Measurements from ENCODE around the gene FOXP1.
"Not testable (repeated sequence)": the region's sequence is repeated elsewhere in the genome, so short reads cannot be mapped to it uniquely, and the experiment has no call there.

Gene FOXP1

DNA sequence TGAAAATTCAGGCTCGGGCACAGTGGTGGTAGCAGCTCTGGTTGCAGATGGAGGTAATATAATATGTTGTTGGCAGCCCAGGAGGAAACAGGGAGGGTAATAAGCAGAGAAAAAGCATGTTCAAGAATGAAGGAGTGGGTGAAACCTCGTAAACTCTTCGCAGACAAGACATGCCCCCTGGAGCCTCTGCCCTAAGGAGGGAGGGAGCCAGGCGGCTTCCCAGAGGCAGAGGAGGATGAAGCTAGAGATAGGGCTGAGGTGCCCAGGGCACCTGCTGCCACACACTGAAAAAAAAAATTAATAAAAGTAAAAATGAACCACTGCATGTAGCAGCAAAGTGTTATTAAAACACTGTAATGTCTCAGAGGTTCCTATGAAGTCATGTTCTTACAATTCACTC is 137.3 kb downstream of the FOXP1 start:
- DNase-seq: no peak

- no peak for DNase-seq
Measured at GRCh38 chr3:71444861-71445259, 138.7 kb downstream of the FOXP1 start.

GRCh38 chr3:71444028-71444860 is 139.3 kb downstream of the FOXP1 start:
- peak; percentile 66 for DNase-seq

DNA sequence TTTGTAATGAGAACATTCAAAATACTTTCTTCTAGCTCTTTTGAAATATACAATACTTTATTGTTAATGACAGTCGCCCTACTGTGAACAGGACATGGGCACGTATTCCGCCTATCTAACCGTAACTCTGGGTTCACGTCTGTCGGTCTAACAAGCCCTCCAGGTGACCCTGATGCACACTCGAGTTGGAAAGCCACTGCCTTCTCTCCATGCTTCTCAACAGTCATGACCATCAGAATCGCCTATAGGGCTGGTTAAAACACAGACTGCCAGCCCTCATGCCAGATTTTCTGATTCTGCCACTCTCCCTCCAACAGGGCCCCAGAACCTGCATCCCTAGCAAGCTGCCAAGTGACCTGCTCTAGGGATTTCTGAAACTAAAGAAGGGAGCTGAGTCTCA is 140.2 kb downstream of the FOXP1 start:
- DNase-seq: no peak

GRCh38 chr3:71442652-71443042 is 140.9 kb downstream of the FOXP1 start:
- no peak for DNase-seq

DNA sequence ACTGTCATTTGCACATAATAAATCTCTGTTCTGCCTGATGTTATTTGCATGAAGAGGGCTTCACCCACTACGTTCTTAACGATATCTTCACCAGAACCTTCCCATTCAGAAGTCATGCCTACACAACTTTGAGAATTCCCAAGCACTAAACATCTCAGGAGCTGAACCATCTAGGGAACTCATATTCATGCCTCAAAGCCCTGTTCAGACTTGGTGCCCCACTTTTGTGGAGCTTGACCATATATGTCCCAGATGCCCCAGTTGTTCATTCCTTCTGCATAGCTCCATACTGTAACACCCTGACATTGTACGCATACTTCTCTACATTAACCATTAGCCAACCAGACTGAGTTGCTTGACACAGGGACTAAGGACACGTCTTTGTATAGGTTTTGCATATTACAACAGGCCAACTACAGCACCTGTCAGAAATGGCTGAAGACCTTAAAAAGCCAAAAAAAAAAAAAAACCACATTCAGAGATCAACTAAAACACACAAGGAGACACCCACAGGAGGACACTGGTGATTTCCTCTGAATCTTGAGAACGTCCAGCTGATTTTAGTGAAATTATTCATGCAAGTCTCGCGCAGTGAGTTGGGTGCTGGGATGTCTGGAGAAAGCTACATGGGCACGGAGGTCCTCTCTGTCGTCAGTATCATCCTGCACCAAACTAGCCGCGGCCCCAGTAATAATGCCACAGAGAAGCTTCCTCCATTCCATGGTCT is 141.4 kb downstream of the FOXP1 start:
- no peak for DNase-seq

DNA sequence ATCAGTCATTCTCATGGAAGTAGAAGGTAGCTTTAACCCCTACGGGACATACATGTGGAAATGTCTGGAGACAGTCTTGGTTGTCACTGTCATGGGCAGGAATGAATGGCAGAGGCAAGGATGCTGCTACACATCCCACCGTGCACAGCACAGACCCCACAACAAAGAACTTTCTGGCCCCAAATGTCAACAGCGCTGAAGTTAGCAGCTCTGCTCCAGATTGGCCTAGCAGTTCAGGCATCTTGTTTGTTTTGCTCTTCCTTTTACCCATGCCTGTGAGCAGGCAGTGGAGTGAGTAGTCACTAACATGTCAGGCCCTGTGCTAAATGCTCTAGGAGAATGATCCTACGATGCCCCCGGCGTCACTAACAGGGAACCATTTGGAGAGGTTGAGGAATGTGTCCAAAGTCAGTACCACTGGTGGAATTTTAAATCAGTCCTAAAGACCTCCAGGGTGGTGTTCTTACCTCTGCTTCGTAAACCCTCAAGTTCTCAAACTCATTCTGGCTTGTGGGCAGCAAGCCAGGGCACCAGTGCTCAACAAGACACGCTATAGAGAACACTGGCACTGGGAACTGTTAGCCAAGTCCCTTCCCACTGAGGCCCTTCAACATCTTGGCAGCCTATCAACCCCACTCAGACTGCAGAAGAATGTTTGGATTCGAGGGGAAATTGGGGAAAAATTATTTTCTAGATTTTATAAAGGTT is 142.2 kb downstream of the FOXP1 start:
- no peak for DNase-seq

GRCh38 chr3:71438904-71439303 is 144.6 kb downstream of the FOXP1 start:
- DNase-seq: no peak

- no peak for DNase-seq
Measured at GRCh38 chr3:71438071-71438685, 145.3 kb downstream of the FOXP1 start.

DNA sequence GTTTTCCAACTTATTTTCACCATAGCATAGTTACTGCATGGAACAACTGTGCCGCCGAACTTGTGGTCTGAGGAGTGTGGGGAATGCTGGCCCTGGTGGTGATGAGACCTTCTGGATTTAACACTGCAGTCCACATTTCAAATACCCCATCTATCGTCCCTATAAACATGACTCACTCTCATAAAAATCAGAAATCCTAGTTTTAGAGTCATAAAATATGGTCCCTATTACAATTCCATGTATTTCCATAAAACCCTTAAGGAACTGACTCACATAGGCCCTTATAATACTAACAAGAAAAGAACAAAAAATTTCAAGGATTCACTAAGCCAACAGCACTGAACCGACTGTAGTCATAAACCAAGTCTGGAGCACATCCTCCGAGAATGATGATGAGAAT is 147.2 kb downstream of the FOXP1 start:
- peak; percentile 91 for DNase-seq

- not testable (repeated sequence) for DNase-seq
Measured at GRCh38 chr3:71435836-71436235, 147.7 kb downstream of the FOXP1 start.

DNA sequence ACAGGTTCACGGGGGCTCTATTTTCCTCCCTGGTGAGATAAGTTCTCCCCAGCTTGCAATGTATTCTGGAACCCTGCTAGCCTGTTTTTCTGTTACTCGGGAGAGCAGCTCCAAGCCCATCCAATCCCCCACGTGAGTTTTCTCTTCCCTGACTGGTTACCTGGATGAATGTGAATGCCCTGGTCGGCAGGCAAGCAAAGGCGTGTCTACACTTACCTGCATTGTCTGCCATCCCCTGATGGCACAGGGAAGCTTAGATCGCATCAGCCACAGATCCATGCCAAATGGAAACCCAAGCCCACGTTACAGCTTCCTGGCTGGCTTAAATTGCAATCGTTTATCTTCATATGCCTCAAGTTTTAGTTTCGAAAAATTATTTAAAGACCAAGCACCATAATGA is 149.9 kb downstream of the FOXP1 start:
- DNase-seq: no peak

DNA sequence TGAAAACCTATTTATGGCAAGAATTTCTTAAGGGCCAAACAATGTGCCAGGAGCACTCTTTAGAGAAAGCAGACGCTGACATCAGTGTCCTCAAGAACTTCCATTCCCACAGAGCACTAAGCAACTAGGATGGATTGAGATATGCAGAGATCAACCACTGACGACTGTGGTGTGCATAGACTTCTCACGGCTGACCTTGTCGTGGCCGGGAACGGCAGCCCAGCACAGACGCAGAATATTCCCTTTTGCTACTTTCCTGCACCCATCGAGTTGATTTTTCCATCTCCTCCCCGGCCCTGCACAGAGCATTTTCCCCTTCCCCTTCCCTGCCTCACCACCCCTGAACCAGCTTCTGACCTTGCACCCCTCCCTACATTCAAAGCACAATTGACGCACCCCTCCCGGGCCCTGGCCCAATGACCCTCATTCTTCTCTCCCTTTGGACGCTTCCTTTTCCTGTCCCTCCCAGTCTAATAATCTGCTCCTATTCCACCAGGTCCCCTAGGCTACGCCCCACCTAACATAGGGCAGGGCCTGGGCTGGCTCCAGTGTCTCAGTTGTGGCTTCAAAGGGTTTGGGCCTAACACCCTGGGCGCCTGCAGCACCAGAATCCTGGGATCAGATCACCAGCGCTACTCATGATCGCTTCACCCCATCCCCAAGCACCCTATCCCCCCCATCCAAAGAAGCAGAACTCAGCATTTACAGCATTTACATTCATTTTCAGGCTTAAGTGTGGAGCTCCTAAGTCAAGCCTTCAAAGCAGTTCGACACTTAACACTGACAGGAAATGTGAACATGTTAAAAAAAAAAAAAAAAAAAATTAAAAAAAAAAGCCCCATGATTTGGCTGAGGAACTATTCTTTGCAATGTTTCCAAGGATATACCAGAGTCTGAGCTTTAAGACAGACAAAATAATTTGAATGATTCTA is 151.2 kb downstream of the FOXP1 start:
- no peak for DNase-seq

DNA sequence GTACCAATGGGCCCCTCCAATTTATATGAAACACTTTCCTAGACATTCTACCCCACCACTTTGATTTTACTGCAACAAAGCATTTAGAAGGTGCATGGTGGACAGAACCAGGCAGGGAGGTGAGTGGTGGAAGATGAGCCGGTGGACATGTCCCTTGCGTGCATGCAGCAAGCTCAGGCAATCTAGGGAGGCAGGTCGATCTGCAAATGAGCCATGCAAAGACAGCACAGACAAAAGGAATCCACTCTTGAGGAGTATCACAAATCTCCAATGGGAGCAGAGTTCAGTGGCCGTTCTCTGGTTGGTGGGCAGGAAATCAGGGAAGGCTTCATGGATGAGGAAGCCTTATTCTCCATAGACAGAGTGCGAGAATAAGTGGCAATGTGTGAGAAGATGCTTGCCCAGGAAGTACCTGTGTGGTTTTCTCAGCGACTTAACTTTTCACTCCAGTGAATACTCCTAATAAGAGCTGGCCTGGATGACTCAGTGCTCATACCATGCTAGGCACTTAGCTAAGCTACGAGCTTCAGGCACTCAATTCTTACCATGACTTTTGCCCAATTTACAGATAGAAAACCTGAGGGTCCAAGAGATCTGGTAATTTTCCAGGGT is 152.5 kb downstream of the FOXP1 start:
- no peak for DNase-seq

GRCh38 chr3:71429597-71429988 is 153.9 kb downstream of the FOXP1 start:
- no peak for DNase-seq

- peak; percentile 68 for DNase-seq
Measured at GRCh38 chr3:71428841-71429596, 154.5 kb downstream of the FOXP1 start.

DNA sequence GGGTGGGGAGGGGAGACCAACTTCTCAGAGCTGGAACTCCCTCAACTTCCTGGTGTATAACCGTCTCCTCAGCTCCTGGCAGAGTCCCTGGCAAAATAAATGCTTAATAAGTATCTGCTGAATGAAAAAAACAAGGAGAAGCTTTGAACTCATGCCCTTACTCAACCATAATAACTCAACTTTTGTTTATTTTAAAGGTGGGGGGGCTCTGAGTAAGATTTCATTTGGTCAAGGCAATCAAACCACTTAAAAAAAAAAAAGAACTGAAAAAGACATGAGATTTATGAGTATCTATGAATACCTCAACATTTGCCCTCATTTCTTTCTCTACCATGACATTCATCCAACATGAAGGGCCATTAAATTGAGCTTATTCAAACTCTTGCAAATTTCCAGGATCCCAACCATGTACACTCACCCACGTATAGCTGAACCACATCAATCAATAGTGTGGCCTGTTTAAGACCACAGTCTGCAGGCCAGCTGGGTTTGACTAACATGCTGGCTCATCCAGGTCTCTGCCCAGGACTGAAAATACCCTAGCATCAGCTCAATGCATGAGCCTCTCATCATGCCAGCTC is 157.9 kb downstream of the FOXP1 start:
- DNase-seq: peak; percentile 98

GRCh38 chr3:71423151-71423906 is 160.2 kb downstream of the FOXP1 start:
- peak; percentile 67 for DNase-seq

GRCh38 chr3:71421820-71422566 is 161.5 kb downstream of the FOXP1 start:
- no peak for DNase-seq
